Stomach (tissue), 9 donors: ENCODE measurements around the gene COMMD7. TPM values are rescaled to one million over a fixed set of nuclear protein-coding genes. Genes with fewer than 3 reads are reported as not detected.

ENCODE experiments used
- DNase-seq, 2 donors: peaks; one replicate each; pipeline versions ENCODE4 v3.0.0 to v3.0.0-alpha.2; 2013 to 2019
- H3K27ac ChIP-seq, 5 donors: fragments of 200-600 bp in 4 of 5; sonication (generic) in 4 of 5; one replicate each; pipeline ENCODE4 v1.5.1; 2013 to 2019; ENCODE audit warnings: mild to moderate bottlenecking in 1 of 5, moderate library complexity in 1 of 5
- H3K27me3 ChIP-seq, 3 donors: fragments of 200-600 bp; sonication (generic); one replicate each; pipeline ENCODE4 v1.5.1; 2017 to 2019; ENCODE audit warnings: mixed run types in 1 of 3
- H3K36me3 ChIP-seq, 4 donors: fragments of 200-600 bp; sonication (generic); 1 replicate in 3 of 4; 2 replicates in 1 of 4; pipeline ENCODE4 v1.5.1; 2016 to 2019
- H3K4me1 ChIP-seq, 4 donors: fragments of 200-600 bp; sonication (generic); one replicate each; pipeline ENCODE4 v1.5.1; 2016 to 2019
- H3K4me3 ChIP-seq, 4 donors: fragments of 200-600 bp; sonication (generic) in 3 of 4; one replicate each; pipeline ENCODE4 v1.5.1; 2016 to 2019; ENCODE audit warnings: mild to moderate bottlenecking in 1 of 4
- H3K9me3 ChIP-seq, 4 donors: fragments of 200-600 bp; sonication (generic); one replicate each; pipeline ENCODE4 v1.5.1; 2016 to 2019
- CTCF ChIP-seq, 7 experiments: fragments of 450-650 bp in 4 of 7; fragments of 200-600 bp in 3 of 7; sonication (generic) in 3 of 7; IDR thresholded peaks; one replicate each; pipeline ENCODE4 v1.5.1; 2016 to 2019; ENCODE audit warnings: antibody characterized with exemption in 7 of 7, control low read depth in 2 of 7, mild to moderate bottlenecking in 1 of 7
- EP300 ChIP-seq: sonication (generic); formaldehyde crosslinking; IDR thresholded peaks from one replicate; pipeline ENCODE4 v1.6.1; 2017; ENCODE audit warnings: antibody characterized with exemption
- POLR2A ChIP-seq, 4 donors: fragments of 450-650 bp; IDR thresholded peaks; one replicate each; pipeline ENCODE4 v1.6.1; 2016; ENCODE audit warnings: antibody characterized with exemption in 4 of 4, control low read depth in 2 of 4, mild to moderate bottlenecking in 1 of 4, moderate library complexity in 1 of 4
- POLR2AphosphoS5 ChIP-seq, 3 donors: sonication (generic); formaldehyde crosslinking; IDR thresholded peaks; one replicate each; pipeline ENCODE4 v1.6.1; 2016; ENCODE audit warnings: antibody characterized with exemption in 3 of 3
- WGBS, 5 donors: extraction: QIAGEN DNeasy Blood & Tissue Kit in 3 of 5; methylation state at CpG; one replicate each; pipeline versions ENCODE4 v1.1.5 to v1.1.7; 2013 to 2018; 5-methylcytosine and 5-hydroxymethylcytosine counted together
- intact Hi-C: fragments of 100-400 bp; cut with DNase I; formaldehyde crosslinking; loops from one replicate; pipeline ENCODE4 v1.15.1; 2023; ENCODE audit warnings: low total_unique reads
- polyA plus RNA-seq, 3 donors: library from polyadenylated mRNA; stranded (reverse); fragments of 200-250 nt; gene quantifications; one replicate each; pipeline ENCODE4 v1.2.3, GENCODE V29; 2013
- total RNA-seq, 5 donors: library from RNA; depleted of rRNA; stranded (reverse); fragments of >200 nt; gene quantifications; one replicate each; pipeline versions ENCODE4 v1.1.0 to v1.2.3, GENCODE V29; 2014 to 2016
- donor health status: healthy with polysubstance abuse.
- donor health status: Bipolar disorder and iron deficiency.
- donor health status: healthy.

The COMMD7 gene
- total and polyA plus RNA-seq, 8 donors, result 3.8 to 61.9 (median 24.3) TPM

GRCh38 chr20:32777177-32777956, 34.1 kb upstream of the COMMD7 start:
- intact Hi-C loops, result loop anchor here (5.0 kb wide), 1 partner anchor 105 kb away; the partner anchor contains the start of gene C20orf203
- no peaks in the 10 kb centered on the region for H3K27me3 ChIP-seq
- no peaks in the 10 kb centered on the region for H3K9me3 ChIP-seq
- no peak overlapping the region for H3K27ac ChIP-seq
- peak in 1 of 2 donors; percentile 77 for DNase-seq
- 64 to 76% (median 67%) methylated on average over 7 to 8 of the region's 8 CpGs for WGBS, 5 donors
- TF ChIP-seq EP300 (no peak), POLR2A (IDR thresholded peaks at IDR 0.05) (no peak), POLR2AphosphoS5 (IDR thresholded peaks at IDR 0.05) (no peak), CTCF (IDR thresholded peaks at IDR 0.05) (no peak)
- no peak overlapping the region for H3K4me3 ChIP-seq
- peaks cover 0 to 5% (median 0%) of the 10 kb centered on the region in 4 donors for H3K36me3 ChIP-seq
- H3K4me1 ChIP-seq, result peaks cover 8 to 16% (median 12%) of the 10 kb centered on the region in 4 donors

- Histone ChIP-seq H3K9me3 (no peaks in the 10 kb centered on the region), H3K4me3 (no peak overlapping the region), H3K27ac (no peak overlapping the region), H3K36me3 (no peaks in the 10 kb centered on the region), H3K27me3 (no peaks in the 10 kb centered on the region), H3K4me1 (peaks cover 8 to 16% (median 12%) of the 10 kb centered on the region in 4 donors)
- no peak for TF ChIP-seq EP300
- no peak for TF ChIP-seq POLR2AphosphoS5 (IDR thresholded peaks at IDR 0.05)
- TF ChIP-seq POLR2A (IDR thresholded peaks at IDR 0.05), result no peak
- no peak for TF ChIP-seq CTCF (IDR thresholded peaks at IDR 0.05)
- 86 to 93% (median 89%) methylated on average over 6 to 10 of the region's 10 CpGs for WGBS, 5 donors
- intact Hi-C loops, result loop anchor here (5.0 kb wide), 1 partner anchor 103 kb away; the partner anchor contains the start of gene C20orf203
- no peak for DNase-seq
Measured at GRCh38 chr20:32775336-32775991, 32.2 kb upstream of the COMMD7 start.

GRCh38 chr20:32773855-32774254, 30.6 kb upstream of the COMMD7 start:
- Histone ChIP-seq H3K4me3 (no peak overlapping the region), H3K9me3 (no peaks in the 10 kb centered on the region), H3K4me1 (peaks cover 8 to 16% (median 12%) of the 10 kb centered on the region in 4 donors), H3K27ac (no peak overlapping the region), H3K36me3 (no peaks in the 10 kb centered on the region), H3K27me3 (no peaks in the 10 kb centered on the region)
- intact Hi-C loops, result loop anchor here (5.0 kb wide), 1 partner anchor 92 kb away; no protein-coding TSS in a partner anchor
- TF ChIP-seq CTCF (IDR thresholded peaks at IDR 0.05), result no peak
- no peak for TF ChIP-seq EP300
- TF ChIP-seq POLR2AphosphoS5 (IDR thresholded peaks at IDR 0.05), result no peak
- TF ChIP-seq POLR2A (IDR thresholded peaks at IDR 0.05), result no peak
- no peak for DNase-seq
- 87 to 96% (median 96%) methylated on average over 8 of the region's 8 CpGs for WGBS, 5 donors

GRCh38 chr20:32773223-32773622, 30.0 kb upstream of the COMMD7 start:
- H3K4me1 ChIP-seq, result peaks cover 8 to 16% (median 12%) of the 10 kb centered on the region in 4 donors
- intact Hi-C loops, result loop anchor here (5.0 kb wide), 1 partner anchor 91 kb away; no protein-coding TSS in a partner anchor
- H3K27ac ChIP-seq, result no peak overlapping the region
- TF ChIP-seq POLR2A (IDR thresholded peaks at IDR 0.05) (no peak), EP300 (no peak), CTCF (IDR thresholded peaks at IDR 0.05) (no peak)
- DNase-seq, result no peak
- no peaks in the 10 kb centered on the region for H3K27me3 ChIP-seq
- no peaks in the 10 kb centered on the region for H3K9me3 ChIP-seq
- WGBS, 5 donors, result 81 to 100% (median 94%) methylated on average over 2 of the region's 2 CpGs
- no peak overlapping the region for H3K4me3 ChIP-seq
- H3K36me3 ChIP-seq, result no peaks in the 10 kb centered on the region
